Measurements from ENCODE around the gene CDK7. TPM values are rescaled to one million over a fixed set of nuclear protein-coding genes. Genes with fewer than 3 reads are reported as not detected.

CDK7 gene
- total RNA-seq, 4 donors from 2014 or later: 29.4 to 67.6 (median 35.7) TPM

DNA sequence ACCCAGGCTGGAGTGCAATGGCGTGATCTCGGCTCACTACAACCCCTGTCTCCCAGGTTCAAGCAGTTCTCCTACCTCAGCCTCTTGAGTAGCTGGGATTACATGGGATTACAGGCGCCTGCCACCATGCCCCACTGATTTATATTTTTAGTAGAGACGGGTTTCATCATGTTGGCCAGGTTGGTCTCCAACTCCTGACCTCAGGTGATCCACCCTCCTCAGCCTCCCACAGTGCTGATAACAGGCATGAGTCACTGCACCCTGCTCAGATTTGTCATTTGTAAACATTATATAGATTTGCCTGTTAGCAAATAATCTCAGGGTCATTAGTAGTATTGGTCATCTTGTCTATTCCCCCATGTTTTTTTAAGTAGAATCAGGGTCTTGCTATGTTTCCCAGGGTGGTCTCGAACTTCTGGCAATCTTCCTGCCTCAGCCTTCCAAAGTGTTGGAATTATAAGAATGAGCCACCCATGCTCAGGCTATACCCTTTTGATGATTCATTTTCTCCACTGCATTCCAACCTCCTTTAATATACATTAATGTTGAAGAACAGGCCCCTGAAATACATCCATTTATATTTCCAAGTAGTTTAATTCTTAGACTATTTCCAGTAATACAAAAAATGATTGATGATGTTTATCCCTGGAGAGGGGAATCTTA lies 28.0 kb upstream of the CDK7 start:
- intact Hi-C loops (cut with DNase I; ENCODE audit: low total_unique reads): no loop called here
- 80 to 81% methylated on average over 5 of the region's 5 CpGs for WGBS, 2 donors
- no peak for DNase-seq (ENCODE audit: low spot score in 2 of 2)
- TF ChIP-seq, protein P1, sequence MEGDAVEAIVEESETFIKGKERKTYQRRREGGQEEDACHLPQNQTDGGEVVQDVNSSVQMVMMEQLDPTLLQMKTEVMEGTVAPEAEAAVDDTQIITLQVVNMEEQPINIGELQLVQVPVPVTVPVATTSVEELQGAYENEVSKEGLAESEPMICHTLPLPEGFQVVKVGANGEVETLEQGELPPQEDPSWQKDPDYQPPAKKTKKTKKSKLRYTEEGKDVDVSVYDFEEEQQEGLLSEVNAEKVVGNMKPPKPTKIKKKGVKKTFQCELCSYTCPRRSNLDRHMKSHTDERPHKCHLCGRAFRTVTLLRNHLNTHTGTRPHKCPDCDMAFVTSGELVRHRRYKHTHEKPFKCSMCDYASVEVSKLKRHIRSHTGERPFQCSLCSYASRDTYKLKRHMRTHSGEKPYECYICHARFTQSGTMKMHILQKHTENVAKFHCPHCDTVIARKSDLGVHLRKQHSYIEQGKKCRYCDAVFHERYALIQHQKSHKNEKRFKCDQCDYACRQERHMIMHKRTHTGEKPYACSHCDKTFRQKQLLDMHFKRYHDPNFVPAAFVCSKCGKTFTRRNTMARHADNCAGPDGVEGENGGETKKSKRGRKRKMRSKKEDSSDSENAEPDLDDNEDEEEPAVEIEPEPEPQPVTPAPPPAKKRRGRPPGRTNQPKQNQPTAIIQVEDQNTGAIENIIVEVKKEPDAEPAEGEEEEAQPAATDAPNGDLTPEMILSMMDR (IDR thresholded peaks at IDR 0.05): no peak
- TF ChIP-seq POLR2A (IDR thresholded peaks at IDR 0.05): no peak
- no peak overlapping the region for H3K4me3 ChIP-seq (ENCODE audit: low read depth, poor library complexity, severe bottlenecking)

DNA sequence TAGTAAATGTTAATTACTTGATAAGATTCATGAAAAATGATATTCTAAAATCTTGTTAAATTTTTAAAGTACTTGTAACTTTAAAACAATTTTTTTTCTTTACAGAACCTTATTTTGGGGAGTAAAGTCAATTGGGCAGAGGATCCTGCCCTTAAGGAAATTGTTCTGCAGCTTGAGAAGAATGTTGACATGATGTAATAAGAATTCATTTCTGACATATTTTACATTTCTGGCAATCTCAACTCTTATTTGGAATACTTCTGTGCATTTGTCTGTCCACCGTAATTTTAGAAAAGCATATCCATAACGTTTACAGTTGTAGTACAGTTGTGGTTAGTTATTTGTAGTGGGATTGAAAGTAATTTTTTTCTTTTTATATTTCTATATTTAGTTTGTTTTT lies 25.1 kb upstream of the CDK7 start:
- no peak overlapping the region for H3K4me3 ChIP-seq (ENCODE audit: low read depth, poor library complexity, severe bottlenecking)
- intact Hi-C loops (cut with DNase I; ENCODE audit: low total_unique reads): no loop called here
- no peak for DNase-seq (ENCODE audit: low spot score in 2 of 2)
- 68 to 76% methylated on average over 2 of the region's 2 CpGs for WGBS, 2 donors
- no peak for TF ChIP-seq POLR2A (IDR thresholded peaks at IDR 0.05)
- TF ChIP-seq, protein P1 (IDR thresholded peaks at IDR 0.05): no peak

DNA sequence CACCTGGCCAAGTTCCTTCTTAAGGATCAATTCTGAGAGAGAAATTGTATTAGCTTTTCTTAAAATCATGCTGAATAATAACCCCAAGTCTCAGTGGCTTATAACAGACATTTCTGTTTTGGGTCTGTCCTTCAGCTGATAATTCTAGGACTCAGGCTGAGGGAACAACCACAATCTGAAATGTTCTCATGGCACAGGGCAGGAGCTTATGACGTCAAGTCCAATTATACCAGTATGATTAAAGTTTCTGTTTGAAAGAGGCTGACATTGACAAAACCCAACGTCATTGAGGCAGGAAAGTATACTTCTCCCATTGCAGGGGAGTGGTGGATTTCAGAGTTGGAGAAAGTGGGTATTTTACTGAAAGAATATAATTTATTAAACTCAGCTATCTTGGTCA lies 23.5 kb upstream of the CDK7 start:
- H3K4me3 ChIP-seq (ENCODE audit: low read depth, poor library complexity, severe bottlenecking): no peak overlapping the region
- TF ChIP-seq, protein P1 (IDR thresholded peaks at IDR 0.05): no peak
- no peak for TF ChIP-seq POLR2A (IDR thresholded peaks at IDR 0.05)
- DNase-seq (ENCODE audit: low spot score in 2 of 2): no peak
- intact Hi-C loops (cut with DNase I; ENCODE audit: low total_unique reads): no loop called here
- 91 to 97% methylated on average over 2 of the region's 2 CpGs for WGBS, 2 donors

DNA sequence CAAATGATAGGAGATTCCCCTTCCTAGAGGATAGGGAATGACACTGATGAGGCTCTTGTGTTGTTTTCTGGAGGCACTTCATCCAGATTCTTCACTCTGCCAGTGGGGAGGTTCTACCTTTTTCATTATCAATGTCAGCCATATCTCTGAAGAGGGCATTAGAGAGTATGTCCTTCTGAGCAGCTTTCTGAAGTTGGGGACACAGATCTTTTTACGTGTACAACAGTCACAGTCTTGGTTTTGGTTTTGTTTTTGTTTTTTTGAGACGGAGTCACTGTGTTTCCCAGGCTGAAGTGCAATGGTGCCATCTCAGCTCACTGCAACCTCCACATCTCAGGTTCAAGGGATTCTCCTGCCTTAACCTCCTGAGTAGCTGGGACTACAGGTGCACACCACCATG lies 22.7 kb upstream of the CDK7 start:
- intact Hi-C loops (cut with DNase I; ENCODE audit: low total_unique reads): no loop called here
- H3K4me3 ChIP-seq (ENCODE audit: low read depth, poor library complexity, severe bottlenecking): no peak overlapping the region
- no peak for TF ChIP-seq POLR2A (IDR thresholded peaks at IDR 0.05)
- TF ChIP-seq, protein P1 (IDR thresholded peaks at IDR 0.05): no peak
- no peak for DNase-seq (ENCODE audit: low spot score in 2 of 2)
- WGBS, 2 donors: 94 to 96% methylated on average over 2 of the region's 2 CpGs

DNA sequence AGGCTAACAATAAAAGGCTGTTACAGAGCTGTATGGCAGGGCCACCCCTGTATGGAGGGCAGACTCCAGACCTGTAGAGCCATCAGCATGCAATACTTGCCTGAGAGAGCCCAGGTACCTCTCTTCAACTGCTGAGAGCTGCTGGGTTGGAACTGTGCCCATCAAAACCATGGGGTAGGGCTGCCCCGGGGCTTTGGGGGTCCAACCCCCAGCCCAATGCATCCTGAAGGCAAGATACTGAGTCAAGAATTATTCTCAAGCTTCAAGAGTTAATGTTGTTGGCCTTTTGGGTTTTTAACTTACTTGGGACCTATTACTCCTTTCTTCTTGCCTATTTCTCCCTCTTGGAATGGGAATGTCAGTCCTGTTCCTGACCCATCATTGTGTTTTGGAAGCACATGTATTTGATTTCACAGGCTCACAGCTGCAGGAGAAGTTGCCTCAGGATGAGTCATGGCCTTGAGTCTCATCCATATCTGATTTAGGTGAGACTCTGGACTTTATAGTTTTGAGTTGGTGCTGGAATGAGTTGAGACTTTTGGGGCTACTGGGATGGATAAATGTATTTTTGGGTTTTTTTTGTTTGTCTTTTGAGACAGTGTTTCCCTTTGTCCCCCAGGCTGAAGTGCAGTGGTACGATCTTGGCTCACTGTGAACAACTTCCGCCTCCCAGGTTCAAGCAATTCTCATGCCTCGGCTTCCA lies 21.0 kb upstream of the CDK7 start:
- TF ChIP-seq, protein P1 (IDR thresholded peaks at IDR 0.05): no peak
- TF ChIP-seq POLR2A (IDR thresholded peaks at IDR 0.05): no peak
- WGBS, 2 donors: 96% methylated on average over 4 of the region's 4 CpGs
- DNase-seq (ENCODE audit: low spot score in 2 of 2): no peak
- intact Hi-C loops (cut with DNase I; ENCODE audit: low total_unique reads): no loop called here
- no peak overlapping the region for H3K4me3 ChIP-seq (ENCODE audit: low read depth, poor library complexity, severe bottlenecking)

All from lower leg skin (tissue), 4 donors.